Activated naive CD4-positive, alpha-beta T cell treated with anti-CD3 and anti-CD28 coated beads, Interleukin-2, amount 10 ng/mL, durations not matched to agents 7 days and 5 days (primary cell): Measurements from ENCODE around the gene CDC25A.
A peak's percentile ranks its signal among the peaks of the same experiment; 100 is the strongest.

Experiments used
- CTCF ChIA-PET: fragments of 350-600 bp; sonication (Branson Sonifier 250); formaldehyde crosslinking; loops from one replicate; lab custom pipeline; 2021; ENCODE audit warnings: antibody characterized with exemption; lab: Charles Lee
- DNase-seq: peaks from one replicate; pipeline ENCODE4 v3.0.0-alpha.2; 2020
- H3K27ac Mint-ChIP-seq: one replicate; pipeline ENCODE4 v1.8.0; 2021; ENCODE audit warnings: mild to moderate bottlenecking, moderate library complexity, mixed read lengths
- H3K27me3 Mint-ChIP-seq: one replicate; pipeline ENCODE4 v1.8.0; 2021; ENCODE audit warnings: mild to moderate bottlenecking, mixed read lengths
- H3K36me3 Mint-ChIP-seq: one replicate; pipeline ENCODE4 v1.8.0; 2021; ENCODE audit warnings: mixed read lengths
- H3K4me1 Mint-ChIP-seq: one replicate; pipeline ENCODE4 v1.8.0; 2021; ENCODE audit warnings: mixed read lengths
- H3K4me3 Mint-ChIP-seq: one replicate; pipeline ENCODE4 v1.8.0; 2021; ENCODE audit warnings: mild to moderate bottlenecking, moderate library complexity, mixed read lengths
- H3K9me3 Mint-ChIP-seq: one replicate; pipeline ENCODE4 v1.8.0; 2021; ENCODE audit warnings: mixed read lengths

Gene CDC25A

DNA sequence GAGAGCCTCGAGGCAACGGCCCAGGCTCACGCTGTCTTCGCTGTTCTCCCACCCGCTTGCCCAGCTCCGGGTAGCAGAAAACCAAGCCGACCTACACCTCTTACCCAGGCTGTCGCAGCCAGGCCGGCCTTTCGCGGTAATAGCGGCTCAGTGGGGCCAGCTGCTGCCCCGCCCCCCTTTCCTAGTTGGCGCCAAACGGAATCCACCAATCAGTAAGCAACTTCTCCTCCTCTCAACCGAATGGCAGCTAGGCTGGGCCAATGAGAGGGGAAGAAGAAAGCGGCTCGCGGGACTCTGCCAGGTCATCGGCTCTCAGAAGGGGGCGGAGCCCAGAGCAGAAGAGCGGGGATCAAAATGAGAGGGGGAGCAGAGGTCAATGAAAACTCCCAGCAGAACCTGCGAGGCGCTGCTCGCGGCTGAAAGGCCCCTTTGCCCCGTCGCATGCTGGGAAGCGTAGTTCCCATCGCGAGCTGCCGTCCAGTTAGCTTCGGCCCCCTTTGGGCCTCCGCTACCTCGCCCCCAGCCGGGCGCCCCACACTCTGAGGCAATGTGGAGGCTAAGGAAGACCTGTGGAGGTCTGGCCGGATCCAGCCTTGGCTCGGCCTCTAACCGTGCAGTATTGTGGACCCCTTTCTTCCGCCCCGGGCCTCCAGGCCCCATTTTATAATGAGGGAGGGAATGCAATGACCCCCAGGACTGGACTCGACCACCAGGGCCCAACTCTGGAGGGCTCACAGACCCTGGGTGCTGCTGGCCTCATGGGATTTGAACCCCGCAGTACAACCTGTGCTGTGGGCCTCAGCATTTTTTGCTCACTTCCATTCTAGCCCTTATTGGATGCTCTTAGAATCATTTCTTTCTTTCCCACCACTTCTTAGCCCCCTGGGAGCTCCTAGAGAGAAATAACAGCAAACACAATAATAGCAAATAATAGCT lies at the start of gene CDC25A:
Gene CDC25A, minus strand, starts transcription at position 152 of the 936 bp plus-strand sequence. CDS start 470 bp downstream, outside the sequence.
- peaks cover 34% of the 10 kb centered on the region for H3K36me3 Mint-ChIP-seq
- CTCF ChIA-PET: interaction anchor here (0.8 to 1.2 kb wide), 2 partner anchors 52 to 248 kb away, joined by 4 to 5 read pairs; partner anchors contain the start of gene ZNF589
- DNase-seq: peak; percentile 98
- H3K9me3 Mint-ChIP-seq: no peaks in the 10 kb centered on the region
- H3K27ac Mint-ChIP-seq: peak within 1 kb of the TSS; percentile 75
- peak within 1 kb of the TSS; percentile 81 for H3K4me3 Mint-ChIP-seq
- peaks cover 6% of the 10 kb centered on the region for H3K27me3 Mint-ChIP-seq
- peaks cover 36% of the 10 kb centered on the region for H3K4me1 Mint-ChIP-seq

DNA sequence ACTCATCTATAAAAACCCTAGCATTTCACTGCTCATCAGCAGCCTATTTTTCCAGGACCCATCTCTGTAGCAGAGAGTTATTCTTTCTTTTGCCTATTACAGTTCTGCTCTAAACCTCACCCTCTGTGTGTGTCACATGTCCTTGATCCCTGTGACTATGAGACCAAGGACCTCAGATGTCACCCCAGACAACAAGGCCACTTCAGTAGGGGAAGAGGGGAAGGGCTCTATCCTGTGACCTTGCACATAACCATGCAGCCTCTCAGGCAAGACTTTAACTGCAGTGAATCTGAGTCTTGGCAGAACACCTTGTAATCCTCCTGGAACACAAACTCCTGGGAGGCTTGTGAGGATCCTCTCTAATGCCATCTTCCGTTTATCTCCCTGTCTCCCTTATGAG lies 48.3 kb upstream of the CDC25A start:
- Mint-ChIP-seq H3K36me3 (no peaks in the 10 kb centered on the region), H3K4me3 (no peak overlapping the region), H3K4me1 (peaks cover 16% of the 10 kb centered on the region), H3K27me3 (peaks cover 5% of the 10 kb centered on the region), H3K9me3 (no peaks in the 10 kb centered on the region), H3K27ac (no peak overlapping the region)
- no peak for DNase-seq
- CTCF ChIA-PET: interaction anchor here (0.8 to 2.0 kb wide), 2 partner anchors 198 to 200 kb away, joined by 4 to 10 read pairs; no protein-coding TSS in a partner anchor

DNA sequence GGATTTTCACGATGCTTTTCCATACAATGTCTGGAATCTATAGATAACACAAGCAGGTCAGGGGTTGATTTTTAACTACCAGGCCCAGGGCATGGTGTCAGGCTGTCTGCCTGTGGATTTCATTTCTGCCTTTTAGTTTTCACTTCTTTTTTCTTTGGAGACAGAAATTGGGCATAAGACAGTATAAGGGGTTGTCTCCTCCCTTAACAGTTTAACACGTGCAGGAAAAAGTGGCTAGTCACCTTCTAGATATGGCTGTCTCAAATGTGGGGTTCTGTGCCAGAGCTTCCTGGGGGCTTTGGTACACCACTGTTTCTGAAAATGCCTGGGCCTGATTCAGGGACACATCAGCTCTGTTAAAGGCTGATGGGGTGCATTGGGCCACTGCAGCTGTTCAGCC lies 45.3 kb upstream of the CDC25A start:
- Mint-ChIP-seq H3K36me3 (no peaks in the 10 kb centered on the region), H3K27me3 (peaks cover 5% of the 10 kb centered on the region), H3K4me1 (peaks cover 5% of the 10 kb centered on the region), H3K4me3 (no peak overlapping the region), H3K9me3 (no peaks in the 10 kb centered on the region), H3K27ac (no peak overlapping the region)
- CTCF ChIA-PET: interaction anchor here (0.6 to 1.6 kb wide), 5 partner anchors 38 to 202 kb away, joined by 3 to 8 read pairs (median 3); no protein-coding TSS in a partner anchor
- no peak for DNase-seq

DNA sequence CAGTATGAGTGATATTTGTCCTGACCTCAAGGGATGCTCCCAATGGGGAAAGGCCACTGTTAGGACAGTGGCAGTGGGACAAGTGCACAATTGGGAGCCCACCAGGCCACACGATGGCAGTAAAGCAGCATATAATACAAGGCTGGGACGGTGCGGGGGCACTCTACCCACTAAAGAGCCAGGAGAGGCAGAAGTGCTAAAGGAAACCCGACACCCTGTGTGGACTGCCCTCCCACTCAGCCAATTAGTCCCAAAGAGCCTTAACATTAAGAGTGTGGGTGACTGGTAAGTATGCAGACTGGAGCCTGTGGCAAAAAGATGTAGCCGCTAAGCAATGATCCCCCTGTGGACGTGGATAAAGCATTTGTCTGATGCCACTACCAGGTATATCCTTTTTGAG lies 44.5 kb upstream of the CDC25A start:
- peak; percentile 73 for DNase-seq
- Mint-ChIP-seq H3K9me3 (no peaks in the 10 kb centered on the region), H3K27me3 (peaks cover 8% of the 10 kb centered on the region), H3K36me3 (no peaks in the 10 kb centered on the region), H3K27ac (no peak overlapping the region), H3K4me3 (no peak overlapping the region), H3K4me1 (peaks cover 5% of the 10 kb centered on the region)
- CTCF ChIA-PET: interaction anchor here (1.0 to 2.1 kb wide), 6 partner anchors 36 to 207 kb away, joined by 3 to 12 read pairs (median 4); partner anchors contain the start of genes CCDC51 and TMA7

DNA sequence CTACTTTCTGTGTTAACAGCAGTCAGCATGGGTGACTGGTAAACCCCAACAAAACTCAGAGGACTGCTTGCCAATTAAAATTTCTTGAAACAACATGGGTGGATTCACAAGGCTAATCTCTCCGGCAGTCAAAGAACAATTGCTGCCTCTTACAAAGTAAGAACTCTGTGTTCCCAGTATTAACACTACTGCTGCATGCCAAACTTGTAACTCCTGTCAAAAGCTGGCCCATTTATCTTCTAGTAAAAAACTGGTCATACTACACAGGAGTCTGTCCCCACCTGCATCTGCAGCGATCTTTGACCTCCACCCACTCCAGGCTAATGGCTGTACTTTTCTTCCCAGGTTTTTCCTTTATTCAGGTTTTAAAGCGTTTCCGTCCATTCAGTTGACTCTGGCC lies 44.0 kb upstream of the CDC25A start:
- H3K4me1 Mint-ChIP-seq: peaks cover 7% of the 10 kb centered on the region
- DNase-seq: no peak

DNA sequence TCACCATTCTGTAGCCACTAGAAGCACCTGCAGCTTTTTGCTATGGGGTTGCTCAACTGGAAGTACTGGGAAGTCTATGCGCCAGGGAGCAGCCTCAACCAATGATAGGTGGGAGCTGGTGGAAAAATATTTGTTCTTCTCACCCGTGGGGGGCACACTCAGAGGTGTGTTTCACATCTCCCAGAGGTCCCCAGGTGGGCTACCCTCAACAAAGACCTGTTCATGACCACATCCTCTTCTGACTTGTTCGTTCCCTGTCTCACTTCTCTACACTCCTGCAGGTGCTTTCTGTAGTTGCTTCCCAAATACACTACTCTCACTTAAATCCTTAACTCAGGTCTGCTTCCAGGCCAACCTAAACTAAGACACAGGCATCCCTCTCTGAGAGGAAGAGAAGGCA lies 38.7 kb upstream of the CDC25A start:
- no peak for DNase-seq
- peaks cover 5% of the 10 kb centered on the region for H3K4me1 Mint-ChIP-seq

More for the DNA sequence above, 44.0 kb upstream of the CDC25A start:
- Mint-ChIP-seq H3K9me3 (no peaks in the 10 kb centered on the region), H3K36me3 (no peaks in the 10 kb centered on the region), H3K4me3 (no peak overlapping the region), H3K27ac (no peak overlapping the region), H3K27me3 (peaks cover 10% of the 10 kb centered on the region)
- CTCF ChIA-PET: interaction anchor here (0.5 to 2.1 kb wide), 5 partner anchors 36 to 207 kb away, joined by 3 to 12 read pairs (median 4); partner anchors contain the start of genes CCDC51 and TMA7

DNA sequence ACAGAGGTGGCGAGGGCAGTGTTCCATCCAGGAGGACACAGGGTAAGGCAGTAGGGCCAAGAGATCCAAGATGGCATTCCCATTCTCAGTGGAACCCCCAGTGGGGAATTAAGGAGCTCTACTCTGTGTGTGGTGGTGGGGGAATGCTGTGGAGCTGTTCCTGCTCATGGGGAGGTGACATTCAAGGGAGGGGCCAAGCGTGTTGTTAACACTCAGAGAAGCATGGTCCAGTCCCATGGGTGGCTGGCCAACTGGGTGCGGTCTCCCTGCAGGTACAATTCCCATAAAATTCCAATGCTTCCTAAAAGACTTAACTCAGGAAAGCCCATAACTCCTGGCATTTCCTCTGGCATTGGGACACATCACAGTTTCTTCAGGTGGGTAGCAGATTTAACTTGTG lies 37.4 kb upstream of the CDC25A start:
- Mint-ChIP-seq H3K4me1 (peaks cover 5% of the 10 kb centered on the region), H3K27me3 (peaks cover 56% of the 10 kb centered on the region), H3K4me3 (no peak overlapping the region), H3K36me3 (no peaks in the 10 kb centered on the region), H3K27ac (no peak overlapping the region), H3K9me3 (no peaks in the 10 kb centered on the region)
- DNase-seq: no peak
- CTCF ChIA-PET: interaction anchor here (1.2 to 1.3 kb wide), 2 partner anchors 183 to 210 kb away, joined by 3 to 6 read pairs; no protein-coding TSS in a partner anchor

More for the DNA sequence above, 38.7 kb upstream of the CDC25A start:
- peaks cover 45% of the 10 kb centered on the region for H3K27me3 Mint-ChIP-seq
- H3K9me3 Mint-ChIP-seq: no peaks in the 10 kb centered on the region
- H3K4me3 Mint-ChIP-seq: no peak overlapping the region
- CTCF ChIA-PET: interaction anchor here (1.2 to 4.4 kb wide), 2 partner anchors 182 to 209 kb away, joined by 3 to 17 read pairs; no protein-coding TSS in a partner anchor
- no peaks in the 10 kb centered on the region for H3K36me3 Mint-ChIP-seq
- no peak overlapping the region for H3K27ac Mint-ChIP-seq

DNA sequence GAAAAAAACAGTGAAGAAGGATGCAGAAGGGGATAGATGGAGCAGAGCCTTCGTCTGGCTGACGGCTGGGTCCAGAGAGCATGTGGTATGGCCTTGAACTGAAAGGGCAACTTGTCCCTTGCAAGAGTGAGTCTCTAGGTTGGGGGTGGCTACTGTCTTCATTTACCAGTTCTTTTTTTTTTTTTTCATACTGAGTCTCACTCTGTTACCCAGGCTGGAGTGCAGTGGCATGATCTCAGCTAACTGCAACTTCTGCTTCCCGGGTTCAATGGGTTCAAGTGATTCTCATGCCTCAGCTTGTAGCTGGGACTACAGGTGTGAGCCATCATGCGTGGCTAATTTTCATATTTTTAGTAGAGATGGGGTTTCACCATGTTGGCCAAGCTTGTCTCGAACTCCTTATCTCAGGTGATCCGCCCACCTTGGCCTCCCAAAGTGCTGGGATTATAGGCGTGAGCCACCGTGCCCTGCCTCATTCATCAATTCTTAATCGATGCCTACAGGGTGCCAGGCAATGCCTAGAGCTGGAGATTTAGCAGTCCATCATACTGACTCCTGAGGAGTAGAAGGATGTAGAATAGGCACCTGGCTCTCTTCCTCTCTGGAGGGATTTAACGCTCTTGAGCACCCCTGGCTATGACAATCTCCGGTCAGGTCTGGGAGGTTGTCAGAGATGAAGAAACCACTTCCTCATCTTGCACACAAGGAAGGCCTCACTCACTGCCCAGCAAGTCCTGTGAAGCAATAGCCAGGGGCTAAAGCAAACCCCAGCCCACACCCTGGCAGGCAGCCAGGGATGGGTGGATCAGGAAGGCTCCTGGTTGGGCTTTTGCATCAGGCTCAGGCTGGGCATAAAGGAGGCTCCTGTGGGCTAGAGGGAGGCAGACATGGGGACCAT lies 34.6 kb upstream of the CDC25A start, which contains the start of gene CAMP:
Gene CAMP, plus strand, starts transcription at position 880 of the 898 bp plus-strand sequence. Its CDS starts 17 bp downstream, at position 897.
- Mint-ChIP-seq H3K9me3 (no peaks in the 10 kb centered on the region), H3K4me3 (no peak within 1 kb of the TSS), H3K27ac (peak within 1 kb of the TSS; percentile 33), H3K27me3 (peaks cover 70% of the 10 kb centered on the region), H3K36me3 (no peaks in the 10 kb centered on the region), H3K4me1 (peaks cover 5% of the 10 kb centered on the region)
- CTCF ChIA-PET: interaction anchor here (0.6 to 1.1 kb wide), 2 partner anchors 28 to 178 kb away, joined by 4 to 5 read pairs; no protein-coding TSS in a partner anchor
- no peak for DNase-seq

DNA sequence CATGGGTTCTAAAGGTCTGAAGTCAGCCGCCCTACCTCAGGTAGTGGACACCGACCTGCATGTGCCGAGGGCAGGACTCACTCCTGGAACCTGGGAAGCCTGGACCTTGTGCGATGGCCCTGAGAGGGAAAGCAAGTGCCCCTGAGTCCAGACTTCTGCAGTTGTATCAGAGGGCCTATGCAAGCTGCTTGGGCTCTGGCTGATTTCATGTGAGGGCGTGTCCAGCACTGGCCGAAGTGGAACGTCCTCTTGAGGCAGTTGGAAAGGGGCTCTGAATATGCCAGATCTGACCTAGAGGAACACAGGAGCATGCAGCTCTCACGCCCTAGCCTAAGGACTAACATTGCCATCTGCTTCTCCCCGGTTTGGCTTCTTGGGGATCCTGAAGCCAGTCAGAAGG lies 32.5 kb upstream of the CDC25A start:
- DNase-seq: no peak

DNA sequence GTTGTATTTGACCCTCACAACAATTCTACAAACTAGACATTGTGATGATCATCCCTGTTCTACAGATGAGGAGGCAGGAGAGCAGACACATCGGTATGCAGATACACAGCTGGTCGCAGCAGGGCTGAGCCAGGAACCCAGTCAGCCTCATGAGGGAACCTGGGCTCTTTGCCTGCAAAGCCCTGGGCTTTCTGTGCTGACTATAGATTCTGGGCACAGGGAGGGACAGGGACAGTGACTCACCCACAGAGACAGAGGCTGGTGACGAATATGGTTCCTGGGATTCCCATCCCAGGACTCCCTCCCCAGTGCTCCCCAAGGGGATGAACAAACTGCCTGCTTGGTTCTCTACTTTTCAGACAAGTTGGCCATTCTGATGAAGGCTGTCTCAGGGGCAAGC lies 31.3 kb upstream of the CDC25A start:
- no peaks in the 10 kb centered on the region for H3K4me1 Mint-ChIP-seq
- CTCF ChIA-PET: no interaction called here
- H3K9me3 Mint-ChIP-seq: no peaks in the 10 kb centered on the region
- H3K27ac Mint-ChIP-seq: no peak overlapping the region
- H3K4me3 Mint-ChIP-seq: no peak overlapping the region
- peaks cover 75% of the 10 kb centered on the region for H3K27me3 Mint-ChIP-seq
- no peak for DNase-seq
- no peaks in the 10 kb centered on the region for H3K36me3 Mint-ChIP-seq

More for the DNA sequence above, 32.5 kb upstream of the CDC25A start:
- H3K36me3 Mint-ChIP-seq: no peaks in the 10 kb centered on the region
- H3K27me3 Mint-ChIP-seq: peaks cover 79% of the 10 kb centered on the region
- H3K9me3 Mint-ChIP-seq: no peaks in the 10 kb centered on the region
- H3K27ac Mint-ChIP-seq: no peak overlapping the region
- H3K4me3 Mint-ChIP-seq: no peak overlapping the region
- CTCF ChIA-PET: interaction anchor here (1.0 kb wide), 1 partner anchor 215 kb away, joined by 3 read pairs; no protein-coding TSS in a partner anchor
- H3K4me1 Mint-ChIP-seq: no peaks in the 10 kb centered on the region

DNA sequence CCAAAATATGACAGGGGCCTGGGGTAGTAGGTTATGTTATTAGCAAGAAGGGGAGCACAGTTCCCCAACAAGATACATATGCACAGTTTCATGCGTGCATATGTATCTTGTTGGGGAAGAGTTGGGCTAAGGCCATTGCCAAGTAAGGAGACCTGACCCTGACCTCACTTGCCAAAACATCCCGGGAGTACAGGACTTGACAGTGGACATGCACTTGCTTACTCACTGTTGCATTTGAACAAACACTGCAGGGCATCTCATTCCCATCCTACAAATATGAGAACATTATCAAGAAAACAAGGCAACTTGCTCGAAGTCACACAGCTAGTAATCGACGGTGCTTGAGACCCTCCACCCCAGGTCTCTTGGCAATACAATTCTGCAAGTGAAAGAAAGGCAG lies 30.3 kb upstream of the CDC25A start:
- DNase-seq: no peak
- no peaks in the 10 kb centered on the region for H3K36me3 Mint-ChIP-seq
- H3K27me3 Mint-ChIP-seq: peaks cover 66% of the 10 kb centered on the region
- H3K4me1 Mint-ChIP-seq: no peaks in the 10 kb centered on the region
- H3K27ac Mint-ChIP-seq: no peak overlapping the region
- H3K4me3 Mint-ChIP-seq: no peak overlapping the region
- H3K9me3 Mint-ChIP-seq: no peaks in the 10 kb centered on the region
- CTCF ChIA-PET: no interaction called here

DNA sequence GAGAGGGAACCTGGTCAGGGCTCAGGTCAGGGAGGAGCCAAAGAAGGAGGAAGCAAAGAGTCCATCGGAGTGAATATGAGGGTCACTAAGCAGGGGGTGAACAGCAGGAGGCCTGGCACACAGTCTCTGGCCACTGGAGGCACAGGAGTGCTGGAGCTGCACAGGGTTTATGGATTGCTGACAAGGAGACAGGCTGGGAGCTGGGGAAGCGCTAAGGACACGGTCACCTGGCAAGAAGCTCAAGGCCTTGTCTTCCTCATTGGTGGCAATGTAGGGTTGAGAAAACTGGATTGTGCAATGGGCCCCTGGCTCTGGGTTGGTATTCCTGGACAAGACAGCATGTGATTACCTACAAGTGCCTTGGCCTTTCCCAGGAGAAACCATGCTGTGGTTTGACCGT lies 29.2 kb upstream of the CDC25A start:
- H3K27ac Mint-ChIP-seq: no peak overlapping the region
- CTCF ChIA-PET: no interaction called here
- H3K4me3 Mint-ChIP-seq: no peak overlapping the region
- H3K27me3 Mint-ChIP-seq: peaks cover 59% of the 10 kb centered on the region
- no peaks in the 10 kb centered on the region for H3K9me3 Mint-ChIP-seq
- no peak for DNase-seq
- H3K4me1 Mint-ChIP-seq: no peaks in the 10 kb centered on the region
- H3K36me3 Mint-ChIP-seq: no peaks in the 10 kb centered on the region

DNA sequence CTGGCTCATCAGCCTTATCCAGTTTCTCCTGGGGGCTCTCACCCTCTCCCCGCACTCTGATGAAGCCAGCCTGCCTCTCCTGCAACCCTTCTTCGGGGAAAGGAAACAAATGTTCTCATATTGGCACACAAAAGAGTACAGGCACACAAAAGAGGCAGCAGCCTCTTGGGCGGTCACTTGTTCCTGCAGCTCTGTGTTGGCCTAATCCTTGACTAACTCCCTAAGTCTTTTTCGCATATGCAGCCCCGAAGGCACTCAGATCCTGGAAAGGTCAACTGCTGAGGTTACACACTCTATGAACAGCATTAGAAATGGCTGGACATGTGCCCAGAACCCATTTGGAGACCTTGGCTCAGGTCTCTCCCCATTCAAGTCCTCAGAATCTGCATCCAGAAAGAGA lies 27.7 kb upstream of the CDC25A start:
- Mint-ChIP-seq H3K4me1 (no peaks in the 10 kb centered on the region), H3K9me3 (no peaks in the 10 kb centered on the region), H3K4me3 (no peak overlapping the region), H3K27me3 (peaks cover 46% of the 10 kb centered on the region), H3K27ac (no peak overlapping the region), H3K36me3 (no peaks in the 10 kb centered on the region)
- DNase-seq: no peak
- CTCF ChIA-PET: interaction anchor here (1.0 kb wide), 1 partner anchor 220 kb away, joined by 3 read pairs; no protein-coding TSS in a partner anchor
